Spinal cord (tissue), 10 donors: ENCODE measurements around the gene SHMT1. TPM values are rescaled to one million over a fixed set of nuclear protein-coding genes. Genes with fewer than 3 reads are reported as not detected.

Experiments used
- DNase-seq, 6 donors: peaks; one replicate each; pipeline versions ENCODE4 v3.0.0 to v3.0.0-alpha.2; 2013 to 2015; ENCODE audit warnings: low spot score in 6 of 6, low read depth in 4 of 6
- H3K27ac ChIP-seq: one replicate; pipeline ENCODE4 v1.5.1; 2013; ENCODE audit warnings: low read depth, low read length, control low read depth
- H3K27me3 ChIP-seq: one replicate; pipeline ENCODE4 v1.6.1; 2013; ENCODE audit warnings: low read length; ENCODE audit not compliant: control insufficient read depth, insufficient read depth
- H3K36me3 ChIP-seq: one replicate; pipeline ENCODE4 v1.6.1; 2013; ENCODE audit warnings: low read length; ENCODE audit not compliant: control insufficient read depth, insufficient read depth
- H3K4me1 ChIP-seq: one replicate; pipeline ENCODE4 v1.6.1; 2013; ENCODE audit warnings: low read length; ENCODE audit not compliant: control insufficient read depth, insufficient read depth
- H3K4me3 ChIP-seq: one replicate; pipeline ENCODE4 v1.5.1; 2013; ENCODE audit warnings: low read depth, low read length, control low read depth
- H3K9me3 ChIP-seq: one replicate; pipeline ENCODE4 v1.6.1; 2013; ENCODE audit warnings: low read length; ENCODE audit not compliant: control insufficient read depth, insufficient read depth
- WGBS: methylation state at CpG from one replicate; pipeline ENCODE4 v1.1.5; 2013; ENCODE audit warnings: missing lambda C conversion rate; ENCODE audit not compliant: insufficient coverage; 5-methylcytosine and 5-hydroxymethylcytosine counted together
- polyA plus RNA-seq, 2 donors: library from polyadenylated mRNA; unstranded; fragments of 120-200 nt; gene quantifications; one replicate each; pipeline ENCODE4 v1.2.1, GENCODE V29; 2013; ENCODE audit not compliant: insufficient read length in 2 of 2
- small RNA-seq: library from RNA; depleted of rRNA; stranded (forward); fragments of <200 nt; gene quantifications from one replicate; pipeline ENCODE3, GENCODE V24; 2014; ENCODE audit warnings: low replicate concordance
- total RNA-seq, 2 donors: library from RNA; depleted of rRNA in 1 of 2; stranded (reverse); fragments of 120-200 nt in 1 of 2; fragments of >200 nt in 1 of 2; gene quantifications; one replicate each; pipeline versions ENCODE4 v1.2.3 to v1.2.4, GENCODE V29; 2013 to 2014
- donor health status: healthy.

Gene SHMT1
- total and polyA plus RNA-seq, 4 donors = 13.7 to 20.0 (median 15.9) TPM

GRCh38 chr17:18278867-18279266 lies 84.5 kb downstream of the SHMT1 start:
- Histone ChIP-seq H3K9me3 (no peaks in the 10 kb centered on the region), H3K4me3 (no peak overlapping the region), H3K4me1 (peaks cover 5% of the 10 kb centered on the region), H3K27me3 (no peaks in the 10 kb centered on the region), H3K36me3 (peaks cover 92% of the 10 kb centered on the region), H3K27ac (no peak overlapping the region)
- no peak for DNase-seq
- WGBS = 100% methylated on average over 1 of the region's 3 CpGs

Small RNAs within 50 kb of the gene (small RNA-seq; reads per million reads assigned to genes)
- gene AL353997.5 = not detected

Other genes with a start within 250 kb of the SHMT1 start
- 10 to 100 TPM; 71.5 to 79.3 TPM for gene ALKBH5, start 179.7 kb downstream of the SHMT1 start, total RNA-seq
- gene ALKBH5, start 179.7 kb downstream of the SHMT1 start, polyA plus RNA-seq = 10 to 100 TPM; 70.8 to 74.1 TPM
- 10 to 100 TPM; 53.2 TPM for gene LLGL1, start 137.9 kb downstream of the SHMT1 start, total RNA-seq
- 100 to 1,000 TPM; 106 to 132 TPM for gene LLGL1, start 137.9 kb downstream of the SHMT1 start, polyA plus RNA-seq
- gene FLII, start 104.8 kb downstream of the SHMT1 start, total RNA-seq = 100 to 1,000 TPM in 1 of 2 donors, 10 to 100 TPM in 1; 77.4 to 124 TPM
- 100 to 1,000 TPM; 128 to 133 TPM for gene FLII, start 104.8 kb downstream of the SHMT1 start, polyA plus RNA-seq
- gene MIEF2, start 102.9 kb downstream of the SHMT1 start, total RNA-seq = 10 to 100 TPM; 15.5 to 18.5 TPM
- 10 to 100 TPM; 19.7 to 24.1 TPM for gene MIEF2, start 102.9 kb downstream of the SHMT1 start, polyA plus RNA-seq
- 10 to 100 TPM; 28.1 to 36.2 TPM for gene TOP3A, start 48.6 kb downstream of the SHMT1 start, total RNA-seq
- gene TOP3A, start 48.6 kb downstream of the SHMT1 start, polyA plus RNA-seq = 10 to 100 TPM; 43.6 to 70.6 TPM
- gene SMCR8, start 48.3 kb downstream of the SHMT1 start, total RNA-seq = 10 to 100 TPM; 10.7 to 11.2 TPM
- gene SMCR8, start 48.3 kb downstream of the SHMT1 start, polyA plus RNA-seq = 1 to 10 TPM; 9.1 to 9.2 TPM
- under 1 TPM in 1 of 2 donors, not detected in 1; 0.10 TPM for gene EVPLL, start 14.2 kb upstream of the SHMT1 start, total RNA-seq
- gene EVPLL, start 14.2 kb upstream of the SHMT1 start, polyA plus RNA-seq = 1 to 10 TPM in 1 of 2 donors, under 1 TPM in 1; 0.70 to 2.5 TPM
- not detected for gene LGALS9C, start 113.2 kb upstream of the SHMT1 start, total RNA-seq
- not detected for gene LGALS9C, start 113.2 kb upstream of the SHMT1 start, polyA plus RNA-seq